Neutrophil (primary cell): Measurements from ENCODE around the gene NEU4.
"Not testable (repeated sequence)": the region's sequence is repeated elsewhere in the genome, so short reads cannot be mapped to it uniquely, and the experiment has no call there.

Experiments used
- H3K27ac ChIP-seq: fragments of 200-600 bp; sonication (generic); 2 replicates; pipeline ENCODE4 v1.5.1; 2016; ENCODE audit warnings: mild to moderate bottlenecking, moderate library complexity
- H3K27me3 ChIP-seq: fragments of 200-600 bp; sonication (generic); 2 replicates; pipeline ENCODE4 v1.6.0; 2016; ENCODE audit warnings: mild to moderate bottlenecking
- H3K36me3 ChIP-seq: fragments of 200-600 bp; sonication (generic); 2 replicates; pipeline ENCODE4 v1.5.1; 2017
- H3K4me1 ChIP-seq, 2 experiments: fragments of 200-600 bp in 1 of 2; sonication (generic) in 1 of 2; 1 replicate in 1 of 2; 2 replicates in 1 of 2; pipeline versions ENCODE4 v1.5.1 to v1.6.1; 2013 to 2016; ENCODE audit warnings: low read depth in 1 of 2, low read length in 1 of 2, mild to moderate bottlenecking in 1 of 2, moderate library complexity in 1 of 2; ENCODE audit not compliant: control insufficient read depth in 1 of 2, insufficient read depth in 1 of 2
- H3K4me3 ChIP-seq, 2 experiments: fragments of 200-600 bp in 1 of 2; sonication (generic) in 1 of 2; 1 replicate in 1 of 2; 2 replicates in 1 of 2; pipeline ENCODE4 v1.5.1; 2013 to 2016; ENCODE audit warnings: low read depth in 1 of 2, low read length in 1 of 2, mild to moderate bottlenecking in 1 of 2, moderate library complexity in 1 of 2
- H3K9me3 ChIP-seq: fragments of 200-600 bp; sonication (generic); 2 replicates; pipeline ENCODE4 v1.5.1; 2016
- CTCF ChIP-seq: fragments of 200-600 bp; sonication (generic); IDR thresholded peaks from 2 replicates; pipeline ENCODE4 v1.5.1; 2016; ENCODE audit warnings: antibody characterized with exemption

Gene NEU4

GRCh38 chr2:241818943-241819270, 9.9 kb downstream of the NEU4 start:
- H3K4me1 ChIP-seq = peaks cover 0 to 4% of the 10 kb centered on the region in 2 experiments
- peaks cover 31% of the 10 kb centered on the region for H3K27me3 ChIP-seq
- no peak overlapping the region for H3K4me3 ChIP-seq
- no peak overlapping the region for H3K27ac ChIP-seq
- TF ChIP-seq CTCF = no peak
- H3K9me3 ChIP-seq = no peaks in the 10 kb centered on the region
- H3K36me3 ChIP-seq = no peaks in the 10 kb centered on the region

GRCh38 chr2:241819947-241820624, 11.1 kb downstream of the NEU4 start:
- H3K27me3 ChIP-seq = peaks cover 31% of the 10 kb centered on the region
- not testable (repeated sequence) for H3K27ac ChIP-seq, H3K36me3 ChIP-seq, H3K4me3 ChIP-seq, H3K9me3 ChIP-seq, H3K4me1 ChIP-seq

- H3K4me1 ChIP-seq = peaks cover 0 to 4% of the 10 kb centered on the region in 2 experiments
- H3K27ac ChIP-seq = no peak overlapping the region
- H3K36me3 ChIP-seq = no peaks in the 10 kb centered on the region
- no peaks in the 10 kb centered on the region for H3K9me3 ChIP-seq
- peaks cover 29% of the 10 kb centered on the region for H3K27me3 ChIP-seq
- TF ChIP-seq CTCF = no peak
- H3K4me3 ChIP-seq = no peak overlapping the region
Measured at GRCh38 chr2:241820625-241821384, 11.8 kb downstream of the NEU4 start.

GRCh38 chr2:241821460-241822263, 12.7 kb downstream of the NEU4 start:
- no peak for TF ChIP-seq CTCF
- H3K36me3 ChIP-seq = no peaks in the 10 kb centered on the region
- H3K4me3 ChIP-seq = no peak overlapping the region
- H3K27me3 ChIP-seq = peaks cover 21% of the 10 kb centered on the region
- no peak overlapping the region for H3K27ac ChIP-seq
- H3K9me3 ChIP-seq = no peaks in the 10 kb centered on the region
- peaks cover 0 to 4% of the 10 kb centered on the region in 2 experiments for H3K4me1 ChIP-seq

- Histone ChIP-seq H3K9me3 (no peaks in the 10 kb centered on the region), H3K4me3 (no peak overlapping the region), H3K4me1 (peaks cover 0 to 4% of the 10 kb centered on the region in 2 experiments), H3K27ac (no peak overlapping the region), H3K27me3 (peaks cover 15% of the 10 kb centered on the region), H3K36me3 (no peaks in the 10 kb centered on the region)
- no peak for TF ChIP-seq CTCF
Measured at GRCh38 chr2:241822264-241822623, 13.3 kb downstream of the NEU4 start.

GRCh38 chr2:241823531-241824437, 14.8 kb downstream of the NEU4 start:
- H3K4me1 ChIP-seq, H3K9me3 ChIP-seq, H3K27me3 ChIP-seq, H3K36me3 ChIP-seq, H3K27ac ChIP-seq, H3K4me3 ChIP-seq: not testable (repeated sequence)
